Left kidney (tissue), 2 donors: ENCODE measurements around the gene HIPK4. TPM values are rescaled to one million over a fixed set of nuclear protein-coding genes. Genes with fewer than 3 reads are reported as not detected.
"Not testable (repeated sequence)": the region's sequence is repeated elsewhere in the genome, so short reads cannot be mapped to it uniquely, and the experiment has no call there.

Source experiments
- DNase-seq: peaks from one replicate; pipeline ENCODE4 v3.0.0-alpha.2; 2013
- polyA plus RNA-seq: library from polyadenylated mRNA; unstranded; fragments of 120-200 nt; gene quantifications from one replicate; pipeline ENCODE4 v1.2.1, GENCODE V29; 2013; ENCODE audit not compliant: insufficient read length

The HIPK4 gene
- polyA plus RNA-seq, 1 donor, result 0.20 TPM

DNA sequence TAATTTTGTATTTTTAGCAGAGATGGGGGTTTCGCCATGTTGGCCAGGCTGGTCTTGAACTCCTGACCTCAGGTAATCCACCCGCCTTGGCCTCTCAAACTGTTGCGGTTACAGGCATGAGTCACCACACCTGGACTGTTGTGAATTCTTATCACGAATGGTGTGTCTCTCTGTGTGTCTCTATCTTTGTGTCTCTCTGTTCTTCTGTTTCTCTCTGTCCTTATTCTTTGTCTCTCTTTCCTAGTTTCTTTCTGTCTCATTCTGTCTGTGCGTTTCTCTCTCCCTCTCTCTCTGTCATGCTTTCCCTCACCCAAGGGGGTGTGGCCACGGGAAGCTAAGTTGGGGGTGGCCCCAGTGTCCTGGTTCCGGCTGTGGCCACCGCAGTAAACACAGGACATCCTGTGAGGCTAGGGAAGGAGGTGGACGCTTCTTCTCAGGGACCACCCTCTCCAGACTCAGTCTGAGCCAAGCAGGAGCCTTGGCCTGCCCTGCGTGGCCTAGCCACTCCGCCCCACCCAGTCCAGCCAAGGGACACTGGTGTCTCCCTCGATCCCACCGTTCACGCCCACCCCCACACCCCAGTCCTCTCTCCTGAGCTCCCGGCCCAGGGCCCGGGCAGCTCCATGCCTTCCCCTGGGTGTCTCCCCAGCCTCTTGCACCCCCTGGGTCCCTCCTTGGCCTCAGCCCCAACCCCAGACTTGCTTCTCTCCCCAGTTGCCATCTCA, 27.1 kb upstream of the HIPK4 start:
- no peak for DNase-seq

DNA sequence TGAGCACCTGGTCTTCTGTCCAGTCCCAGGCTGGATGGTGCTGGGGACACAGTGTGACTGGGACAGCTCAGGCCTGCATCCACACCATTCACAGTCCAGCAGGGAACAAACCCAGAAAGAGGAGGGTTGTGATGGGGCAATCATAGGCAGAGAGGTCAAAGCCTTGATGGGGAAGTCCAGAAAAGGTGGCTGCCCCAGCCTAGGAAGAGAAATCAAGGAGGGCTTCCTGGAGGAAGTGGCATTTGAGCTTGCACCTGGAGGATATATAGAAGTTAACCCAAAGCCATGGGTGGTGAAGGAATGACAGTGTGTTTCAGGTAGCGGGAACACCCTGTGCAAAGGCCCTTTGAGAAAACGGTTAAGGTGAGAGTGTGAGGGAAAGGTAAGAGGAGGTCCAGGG, 25.8 kb upstream of the HIPK4 start:
- DNase-seq, result no peak

DNA sequence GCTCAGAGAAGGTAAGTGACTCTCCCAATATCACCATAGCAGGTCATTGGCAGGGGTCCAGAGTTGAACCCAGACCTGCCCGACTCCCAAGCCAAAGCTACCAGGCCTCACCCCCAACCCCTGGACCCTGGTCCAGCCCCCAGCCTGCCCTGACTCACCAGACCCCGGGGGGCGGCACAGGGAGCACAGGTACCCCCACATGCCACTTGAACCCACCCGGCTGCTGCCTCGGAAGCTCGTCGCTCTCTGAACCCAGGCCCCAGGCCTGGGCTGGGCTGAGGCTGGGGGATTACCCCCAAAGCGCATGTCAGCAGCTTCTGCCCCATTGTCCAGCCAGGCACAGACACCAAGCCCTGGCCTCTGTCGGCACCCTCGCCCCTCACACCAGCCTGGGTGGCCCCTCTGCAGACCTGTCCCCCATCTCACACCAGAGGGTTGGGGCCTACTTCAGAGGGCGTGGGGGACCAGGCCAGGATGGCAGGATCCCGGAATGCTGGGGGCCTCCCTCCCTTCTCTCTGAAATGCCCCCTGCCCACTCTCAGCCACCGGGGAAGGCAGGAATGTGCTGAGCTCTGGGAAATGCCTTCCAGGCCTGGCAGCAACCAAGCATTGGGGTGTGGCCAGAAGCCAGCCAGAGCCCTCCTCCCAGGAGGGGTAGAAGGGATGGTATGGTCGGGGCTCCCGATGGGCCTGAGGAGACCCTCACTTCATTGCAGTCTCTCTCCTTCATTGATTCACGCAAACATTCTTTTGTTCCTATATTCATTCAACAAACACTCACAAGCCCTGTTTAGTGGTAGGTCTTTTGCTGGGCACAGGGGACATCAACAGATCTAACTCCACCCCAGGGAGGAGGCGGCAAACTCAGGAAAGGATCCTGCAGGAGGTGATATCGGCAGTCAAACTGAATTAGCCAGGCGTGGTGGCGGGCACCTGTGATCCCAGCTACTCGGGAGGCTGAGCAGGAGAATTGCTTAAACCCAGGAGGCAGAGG, 24.9 kb upstream of the HIPK4 start:
- DNase-seq, result no peak

DNA sequence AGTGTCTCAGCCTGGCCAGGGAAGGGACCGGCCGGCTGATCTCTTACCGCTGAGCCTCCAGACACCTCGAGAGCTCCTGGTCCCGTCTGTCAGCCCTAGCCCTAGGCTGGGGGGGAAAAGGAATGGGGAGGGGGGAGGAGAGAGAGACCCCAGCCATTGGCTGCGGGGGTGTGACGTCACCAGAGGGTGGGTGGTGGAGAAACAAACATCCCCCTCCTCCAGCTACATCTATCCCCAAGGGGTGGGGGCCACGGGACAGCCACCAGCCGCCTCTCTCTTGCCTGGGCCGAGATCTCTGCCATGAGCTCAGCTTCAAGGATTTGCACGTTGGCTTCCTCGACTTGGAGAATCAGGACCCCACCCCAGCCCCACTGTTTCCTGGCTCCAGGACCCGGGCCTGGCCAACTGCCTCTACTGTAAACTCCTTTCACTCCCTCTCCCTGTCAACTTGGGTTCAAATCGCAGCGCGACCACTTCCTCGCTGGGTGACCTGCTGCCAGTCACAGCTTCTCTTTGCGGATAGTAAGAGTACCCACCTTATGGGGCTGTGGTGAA, 23.4 kb upstream of the HIPK4 start, which contains the start of gene PRX:
PRX (minus strand) TSS at position 88 of the 555 bp plus-strand sequence. CDS start 5,446 bp downstream, outside the sequence.
- DNase-seq, result no peak

DNA sequence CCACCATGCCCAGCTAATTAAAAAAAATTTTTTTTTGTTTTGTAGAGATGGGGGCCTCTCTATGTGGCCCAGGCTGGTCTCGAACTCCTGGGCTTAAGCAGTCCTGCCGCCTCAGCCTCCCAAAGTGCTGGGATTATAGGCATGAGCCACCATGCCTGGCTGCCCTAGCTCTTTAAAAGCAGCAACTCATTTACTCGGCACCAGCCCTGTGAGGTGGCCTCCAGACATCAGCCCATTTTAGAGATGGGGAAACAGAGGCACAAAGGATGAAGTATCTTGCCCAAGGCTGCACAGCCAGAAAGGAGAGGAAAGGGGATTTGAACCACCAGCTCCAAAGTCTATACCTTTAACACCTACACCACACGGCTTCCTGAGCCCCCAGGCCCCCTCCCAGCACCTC, 22.9 kb upstream of the HIPK4 start:
- DNase-seq, result no peak

DNA sequence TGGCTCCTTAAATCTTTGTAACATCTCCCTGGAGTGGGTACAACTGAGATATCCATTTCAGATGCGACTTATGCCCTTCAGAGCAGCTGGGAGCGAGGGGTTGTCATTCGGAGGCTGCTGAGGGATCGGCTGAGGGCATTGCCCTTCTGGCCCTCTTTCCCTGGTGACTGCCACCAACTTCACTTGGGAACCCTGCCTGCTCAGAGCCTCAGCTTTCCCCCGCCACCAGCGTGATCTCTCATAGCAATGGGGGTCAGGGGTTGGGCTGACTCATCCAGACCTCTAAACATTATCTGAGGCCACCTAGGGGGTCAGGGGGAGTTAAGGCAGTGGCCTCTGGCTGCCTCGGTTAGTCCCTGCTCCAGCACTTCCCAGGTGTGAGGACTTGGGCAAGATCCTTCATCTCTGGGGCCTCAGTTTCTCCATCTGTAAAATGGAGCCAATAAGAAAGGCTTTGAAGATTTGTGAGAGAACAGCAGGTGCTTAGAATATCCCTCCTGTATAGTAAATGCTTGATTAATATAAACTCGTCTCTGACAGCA, 22.0 kb upstream of the HIPK4 start:
- no peak for DNase-seq

DNA sequence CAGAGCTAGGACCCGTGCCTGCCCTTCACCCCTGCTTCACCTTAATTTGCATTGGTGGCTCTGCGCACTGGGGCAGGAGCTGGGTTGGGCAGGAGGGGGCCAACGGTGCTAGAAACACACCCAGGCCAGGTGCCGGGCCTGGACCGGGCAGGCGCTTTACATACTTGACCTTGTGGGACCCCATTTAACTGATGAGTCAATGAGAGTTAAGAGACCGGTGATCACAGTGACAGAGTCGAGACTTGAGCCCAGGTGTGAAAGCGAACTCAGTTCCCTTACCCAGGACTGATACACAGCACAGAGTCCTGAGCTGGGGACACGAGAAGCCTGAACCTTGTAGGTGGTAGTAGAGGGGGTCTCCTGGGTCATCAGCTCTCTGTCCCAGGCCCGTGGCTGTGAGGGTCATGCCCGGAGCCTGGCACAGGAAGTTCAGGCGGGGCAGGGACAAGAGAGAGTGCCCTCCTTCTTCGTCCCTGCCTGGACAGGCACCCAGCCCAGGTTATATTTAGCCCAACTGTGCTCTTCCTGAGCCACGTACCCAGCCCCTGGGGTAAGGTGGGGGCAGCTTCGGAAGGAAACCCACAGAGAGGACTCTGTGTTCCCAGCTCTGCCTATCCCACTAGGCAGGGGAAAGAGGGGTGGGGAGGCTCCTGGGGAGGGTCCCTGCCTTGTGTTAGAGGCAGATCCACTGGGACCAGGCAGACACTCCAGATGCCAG, 21.3 kb upstream of the HIPK4 start:
- no peak for DNase-seq

DNA sequence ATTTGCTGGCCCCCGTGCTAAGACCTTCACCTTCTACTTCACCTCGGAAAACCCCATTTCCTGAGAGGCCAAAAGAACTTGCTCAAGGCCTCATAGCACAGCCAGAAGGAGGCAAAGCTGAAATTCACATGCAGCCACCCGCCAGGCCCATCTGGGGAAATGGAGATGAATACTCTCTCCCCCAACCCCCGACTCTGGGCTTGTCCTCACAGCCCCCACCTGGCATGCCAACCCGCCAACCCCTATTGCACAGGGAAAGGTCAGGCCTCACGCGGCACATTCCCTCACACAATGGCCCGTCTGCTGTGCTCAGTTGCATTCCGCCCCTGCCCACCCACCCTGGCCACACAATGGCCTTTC, 20.0 kb upstream of the HIPK4 start:
- DNase-seq, result no peak

DNA sequence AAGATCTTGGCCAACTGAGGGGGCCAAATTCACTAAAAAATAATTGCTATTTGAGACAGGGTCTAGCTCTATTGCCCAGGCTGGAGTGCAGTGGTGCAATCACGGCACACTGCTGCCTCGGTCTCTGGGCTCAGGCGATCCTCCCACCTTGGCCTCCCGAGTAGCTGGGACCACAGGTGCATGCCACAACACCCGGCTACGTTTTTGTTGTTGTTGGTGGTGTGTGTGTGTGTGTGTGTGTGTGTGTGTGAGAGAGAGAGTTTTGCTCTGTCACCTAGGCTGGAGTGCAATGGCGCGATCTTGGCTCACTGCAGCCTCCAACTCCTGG, 18.6 kb upstream of the HIPK4 start:
- DNase-seq, result not testable (repeated sequence)

DNA sequence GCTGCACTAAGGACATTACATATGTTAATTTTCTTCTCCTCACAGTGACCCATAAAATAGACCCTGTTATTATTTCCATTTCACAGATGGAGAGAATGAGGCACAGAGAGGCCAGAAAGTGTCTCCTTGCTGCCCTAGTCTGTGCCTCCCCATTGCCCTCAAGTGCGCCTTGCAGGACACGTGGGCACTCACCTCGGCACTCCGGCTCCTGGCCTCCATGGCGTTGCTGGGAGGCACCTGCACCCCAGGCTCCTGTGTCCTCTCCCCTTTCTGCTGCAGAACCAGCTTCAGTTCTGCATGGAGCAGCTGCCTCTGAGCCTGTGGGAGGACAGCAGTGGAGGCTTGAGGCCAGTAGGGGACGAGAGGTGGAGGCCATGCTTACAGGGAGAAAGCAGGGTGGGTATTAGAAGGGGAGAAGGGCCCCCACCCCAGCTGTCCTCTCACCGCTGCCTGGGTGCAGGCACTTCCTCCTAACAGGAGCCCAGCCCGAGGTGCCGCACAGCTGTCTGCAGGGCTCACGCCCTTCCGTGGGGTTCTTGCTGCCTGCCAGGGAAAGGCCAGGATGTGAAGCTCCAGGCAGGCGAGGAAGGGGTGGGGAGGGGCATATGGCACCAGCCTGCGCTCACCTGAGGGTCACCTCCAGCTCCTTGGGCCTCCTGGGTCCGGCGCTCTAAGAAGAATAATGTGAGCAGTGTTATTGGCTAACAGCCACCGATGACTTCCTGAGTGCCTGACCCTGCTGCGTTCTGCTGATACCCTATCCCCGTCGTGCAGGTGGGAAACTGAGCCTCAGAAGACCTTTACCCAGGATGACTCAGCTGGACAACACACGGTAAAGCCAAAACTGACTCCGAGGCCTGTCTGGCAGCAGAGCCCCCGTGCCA, 18.0 kb upstream of the HIPK4 start:
- no peak for DNase-seq

DNA sequence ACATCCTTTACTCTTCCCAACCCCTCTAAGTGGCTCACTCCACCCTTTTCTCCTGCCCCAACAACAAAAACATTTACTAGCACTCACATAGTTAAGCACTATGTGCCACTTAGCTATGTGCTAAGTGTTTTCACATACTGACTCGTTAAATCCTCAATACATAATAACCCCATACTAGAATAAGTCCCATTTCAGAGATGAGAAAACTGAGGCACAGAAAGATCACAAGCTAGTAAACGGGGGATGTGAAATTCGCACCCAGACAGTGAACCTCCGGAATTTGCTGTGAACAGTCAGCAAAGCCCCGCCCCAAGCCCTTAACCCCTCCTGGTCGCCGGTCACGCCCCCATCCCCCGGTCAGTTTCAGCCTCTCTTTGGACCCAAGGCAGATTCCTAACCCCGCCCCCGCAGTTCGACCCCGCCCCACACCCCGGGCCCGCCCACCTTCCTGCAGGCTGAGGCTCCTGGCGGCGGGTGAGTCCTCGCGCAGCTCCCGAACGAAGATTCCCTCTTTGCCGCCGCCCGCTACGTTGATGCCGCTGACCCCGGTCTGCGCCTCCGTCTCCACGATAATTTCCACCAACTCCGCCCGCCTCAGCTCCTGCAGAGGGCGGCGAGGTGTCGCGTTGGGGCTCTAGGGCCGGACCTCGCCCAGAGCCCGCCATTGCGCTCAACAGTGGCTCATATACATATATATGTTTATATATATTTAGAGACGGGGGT, 13.4 kb upstream of the HIPK4 start:
- DNase-seq, result peak; percentile 78

DNA sequence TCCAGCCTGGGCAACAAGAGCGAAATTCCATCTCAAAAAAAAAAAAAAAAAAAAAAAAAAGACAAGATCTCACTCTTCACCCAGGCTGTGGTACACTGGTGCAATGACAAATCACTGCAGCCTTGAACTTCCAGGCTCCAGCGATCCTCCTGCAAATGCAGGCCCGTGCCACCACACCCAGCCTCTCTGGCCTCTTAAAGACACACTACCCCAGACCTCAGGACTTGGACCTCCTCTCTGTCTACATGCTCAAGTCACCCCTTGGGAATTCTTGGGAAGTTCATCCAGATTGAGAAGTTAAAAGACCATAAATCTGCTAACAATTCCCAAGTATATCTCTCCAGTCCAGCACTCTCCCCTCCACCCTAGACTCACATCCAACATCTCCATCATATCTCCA, 10.6 kb upstream of the HIPK4 start:
- no peak for DNase-seq

DNA sequence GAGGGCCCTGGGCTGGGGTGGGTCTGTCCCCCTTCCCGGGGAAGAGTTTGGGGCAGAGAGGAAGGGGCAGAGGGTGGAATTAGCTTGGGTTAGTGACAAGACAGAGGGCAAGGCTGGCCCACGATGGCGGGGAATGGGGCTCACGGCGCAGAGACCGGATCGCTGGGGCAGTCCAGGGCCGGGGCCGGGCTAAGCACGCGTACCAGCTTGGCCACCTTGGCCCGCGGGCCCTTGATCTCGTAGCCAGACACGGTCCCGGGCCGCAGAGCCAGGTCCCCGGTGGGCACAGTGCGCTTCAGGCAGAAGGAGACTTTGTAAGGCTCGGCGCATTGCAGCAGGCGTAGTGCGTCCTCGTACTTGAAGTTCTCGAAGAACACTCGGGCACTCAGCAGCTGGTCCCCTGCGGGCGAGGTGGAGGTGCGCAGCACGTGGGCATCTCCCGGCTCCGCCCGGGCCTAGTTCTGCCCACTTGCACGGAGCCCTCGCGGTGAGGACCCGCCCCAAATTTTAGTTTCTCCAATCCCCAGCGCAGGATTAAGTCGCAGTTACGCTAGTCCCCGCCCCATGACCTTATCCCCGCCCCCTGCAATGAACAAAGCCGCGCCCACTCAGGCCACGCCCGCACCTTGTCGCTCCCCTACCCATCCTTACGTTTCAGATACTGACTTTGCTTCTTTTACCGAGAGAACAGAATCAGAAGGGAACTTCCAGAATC, 8.6 kb upstream of the HIPK4 start:
- peak; percentile 54 for DNase-seq

DNA sequence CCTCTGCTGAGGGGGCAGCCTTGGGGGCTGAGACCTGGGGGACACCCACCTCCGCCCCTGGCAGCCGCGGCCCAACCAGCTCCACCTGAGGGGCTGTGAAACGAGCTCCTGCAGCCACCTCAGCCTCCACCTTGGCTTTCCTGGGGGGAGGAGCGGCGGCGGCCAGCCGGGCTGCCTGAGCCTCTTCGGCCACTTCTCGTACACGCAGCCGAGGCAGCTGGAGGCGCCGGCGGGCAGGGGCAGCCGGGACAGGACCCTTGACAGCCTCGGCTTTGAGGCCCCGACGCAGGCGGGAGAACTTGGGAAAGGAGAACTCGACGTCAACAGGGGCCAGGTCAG, 7.6 kb upstream of the HIPK4 start:
- DNase-seq, result no peak

DNA sequence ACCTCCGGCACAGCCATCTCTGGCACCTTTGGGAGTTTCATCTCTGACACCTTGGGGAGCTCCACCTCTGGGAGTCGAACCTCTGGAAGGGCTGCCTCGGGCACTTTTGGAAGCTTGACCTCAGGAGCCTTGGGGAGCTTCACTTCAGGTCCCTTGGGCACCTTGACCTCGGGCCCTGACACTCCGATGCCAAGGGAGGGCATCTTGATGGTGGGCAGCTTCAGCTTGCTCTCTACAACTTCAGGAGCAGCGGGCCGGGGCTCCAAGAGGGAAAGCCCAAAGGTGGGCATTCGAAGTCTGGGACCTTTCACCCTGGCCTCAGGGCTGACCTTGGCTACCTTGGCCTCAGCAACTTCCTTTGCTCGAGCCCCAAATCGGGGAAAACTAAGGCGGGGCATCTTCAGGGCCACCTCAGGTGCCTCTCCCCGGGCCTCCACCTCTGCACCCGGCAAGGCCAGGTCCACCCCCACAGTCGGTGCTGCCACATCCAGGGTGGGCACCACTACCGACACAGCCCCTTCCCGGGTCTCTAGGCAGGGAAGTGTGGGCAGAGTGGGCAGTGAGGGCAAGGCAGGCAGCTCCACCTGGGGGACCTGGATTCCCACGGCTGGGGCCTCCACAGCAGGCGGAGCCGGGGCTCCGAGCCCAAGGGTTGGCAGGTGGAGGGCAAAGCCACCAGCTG, 7.0 kb upstream of the HIPK4 start:
- DNase-seq, result no peak

DNA sequence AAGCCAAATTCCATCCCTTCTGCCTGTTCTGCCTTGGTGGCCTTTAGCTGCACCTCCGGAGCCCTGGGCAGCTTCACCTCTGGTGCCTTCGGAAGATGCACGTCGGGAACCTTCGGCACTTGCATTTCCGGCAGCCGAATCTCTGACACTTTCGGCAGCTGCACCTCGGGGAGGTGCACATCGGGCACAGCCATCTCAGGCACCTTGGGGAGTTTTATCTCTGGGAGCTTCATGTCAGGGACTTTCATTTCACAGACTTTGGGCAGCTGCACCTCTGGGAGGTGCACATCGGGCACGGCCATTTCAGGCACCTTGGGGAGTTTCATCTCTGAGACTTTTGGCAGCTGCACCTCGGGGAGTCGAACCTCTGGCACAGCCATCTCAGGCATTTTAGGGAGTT, 6.0 kb upstream of the HIPK4 start:
- no peak for DNase-seq

DNA sequence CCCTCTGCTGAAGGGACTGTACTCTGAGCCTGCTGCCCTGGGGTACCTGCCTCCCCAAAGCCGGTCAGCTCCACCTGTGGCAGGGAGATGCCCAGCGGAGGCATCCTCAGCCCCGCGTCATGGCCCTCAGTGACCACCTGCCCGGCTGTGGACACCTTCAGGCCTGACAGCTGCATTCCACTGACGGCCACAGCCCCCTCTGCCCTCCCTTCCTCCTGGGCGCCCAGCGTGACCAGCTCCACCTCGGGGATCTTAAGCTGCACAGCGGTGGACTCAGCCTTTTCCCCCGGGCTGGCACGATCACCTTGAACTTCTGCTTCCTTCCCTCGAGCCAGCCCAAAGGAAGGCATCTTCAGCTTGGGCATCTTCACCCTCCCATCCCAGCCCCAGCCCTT, 4.8 kb upstream of the HIPK4 start:
- no peak for DNase-seq

DNA sequence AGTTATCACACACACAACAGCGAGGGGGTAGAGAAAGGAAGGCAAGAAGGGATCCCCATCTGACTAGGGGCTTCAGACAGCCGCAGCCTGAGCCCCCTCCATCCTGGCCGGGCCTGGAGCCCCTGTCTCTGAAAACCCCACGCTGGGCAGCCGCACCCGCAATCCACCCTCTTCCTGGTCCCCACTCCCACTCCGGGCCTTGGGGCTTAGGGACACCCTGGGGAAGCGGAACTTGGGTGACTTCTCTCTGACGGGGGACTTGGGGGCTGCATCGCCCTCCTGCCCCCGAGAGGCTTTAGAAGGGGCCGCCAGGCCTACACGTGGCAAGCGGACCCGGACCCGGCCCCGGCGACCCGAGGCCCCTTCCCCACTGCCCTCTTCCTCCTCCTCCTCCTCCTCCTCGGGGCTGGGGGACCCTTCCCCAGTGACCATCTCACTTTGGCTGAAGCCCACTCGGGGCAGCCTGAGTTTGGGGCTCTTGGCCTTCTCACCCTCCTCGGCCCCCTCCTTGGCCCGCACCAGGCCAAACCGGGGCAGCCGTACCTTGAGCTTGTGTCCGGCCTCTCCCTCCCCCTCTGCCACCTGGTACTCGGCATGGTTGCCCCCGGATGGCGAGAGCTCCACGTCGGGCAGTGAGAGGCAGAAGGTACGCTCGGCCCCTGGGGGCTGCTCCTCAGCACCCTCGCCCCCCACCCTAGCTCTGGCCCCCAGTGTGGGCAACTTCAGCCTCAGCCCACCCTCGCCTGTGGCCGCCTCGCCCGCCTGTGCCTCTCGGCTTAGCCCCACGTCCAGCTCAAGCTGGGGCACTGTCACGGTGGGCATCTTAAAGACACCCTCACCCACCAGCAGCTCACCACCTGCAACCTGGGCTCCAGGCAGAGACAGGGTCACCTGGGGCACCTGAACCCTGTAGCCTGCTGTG, 4.2 kb upstream of the HIPK4 start:
- no peak for DNase-seq
